HFF-Myc (cell line): ENCODE measurements around the gene MMP7.

Experiments
- DNase-seq: peaks from one replicate; pipeline ENCODE4 v3.0.0-alpha.2; 2011; ENCODE audit warnings: low read depth; ENCODE audit errors: extremely low read depth
- H3K4me3 ChIP-seq: replicated peaks from 2 replicates; pipeline ENCODE4 v1.5.1; 2011; ENCODE audit warnings: low read depth, mild to moderate bottlenecking, control low read depth, low read length
- TF ChIP-seq, protein P1 (sequence below): IDR thresholded peaks from 2 replicates; pipeline ENCODE4 v1.5.1; 2012; ENCODE audit warnings: mild to moderate bottlenecking, low read depth, low read length, control low read depth; ENCODE audit errors: missing control alignments

MMP7 gene

DNA sequence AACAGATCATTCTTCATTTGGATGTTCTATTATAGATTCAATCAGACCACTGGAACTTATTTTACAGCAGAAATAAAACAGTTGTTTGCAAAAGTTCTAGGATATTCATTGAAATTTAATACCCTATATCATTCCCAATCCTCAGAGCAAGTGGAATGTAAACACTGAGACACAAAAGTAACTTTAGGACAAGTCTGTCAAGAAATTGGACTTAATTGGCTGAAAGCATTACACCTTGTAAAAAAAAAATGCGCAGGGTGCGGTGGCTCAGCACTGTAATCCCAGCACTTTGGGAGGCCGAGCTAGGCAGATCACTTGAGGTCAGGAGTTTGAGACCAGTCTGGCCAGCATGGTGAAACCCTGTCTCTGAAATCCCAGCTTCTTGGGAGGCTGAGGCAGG, 48.1 kb downstream of the MMP7 start:
- H3K4me3 ChIP-seq: no peak overlapping the region
- DNase-seq: no peak
- TF ChIP-seq, protein P1, sequence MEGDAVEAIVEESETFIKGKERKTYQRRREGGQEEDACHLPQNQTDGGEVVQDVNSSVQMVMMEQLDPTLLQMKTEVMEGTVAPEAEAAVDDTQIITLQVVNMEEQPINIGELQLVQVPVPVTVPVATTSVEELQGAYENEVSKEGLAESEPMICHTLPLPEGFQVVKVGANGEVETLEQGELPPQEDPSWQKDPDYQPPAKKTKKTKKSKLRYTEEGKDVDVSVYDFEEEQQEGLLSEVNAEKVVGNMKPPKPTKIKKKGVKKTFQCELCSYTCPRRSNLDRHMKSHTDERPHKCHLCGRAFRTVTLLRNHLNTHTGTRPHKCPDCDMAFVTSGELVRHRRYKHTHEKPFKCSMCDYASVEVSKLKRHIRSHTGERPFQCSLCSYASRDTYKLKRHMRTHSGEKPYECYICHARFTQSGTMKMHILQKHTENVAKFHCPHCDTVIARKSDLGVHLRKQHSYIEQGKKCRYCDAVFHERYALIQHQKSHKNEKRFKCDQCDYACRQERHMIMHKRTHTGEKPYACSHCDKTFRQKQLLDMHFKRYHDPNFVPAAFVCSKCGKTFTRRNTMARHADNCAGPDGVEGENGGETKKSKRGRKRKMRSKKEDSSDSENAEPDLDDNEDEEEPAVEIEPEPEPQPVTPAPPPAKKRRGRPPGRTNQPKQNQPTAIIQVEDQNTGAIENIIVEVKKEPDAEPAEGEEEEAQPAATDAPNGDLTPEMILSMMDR: no peak

DNA sequence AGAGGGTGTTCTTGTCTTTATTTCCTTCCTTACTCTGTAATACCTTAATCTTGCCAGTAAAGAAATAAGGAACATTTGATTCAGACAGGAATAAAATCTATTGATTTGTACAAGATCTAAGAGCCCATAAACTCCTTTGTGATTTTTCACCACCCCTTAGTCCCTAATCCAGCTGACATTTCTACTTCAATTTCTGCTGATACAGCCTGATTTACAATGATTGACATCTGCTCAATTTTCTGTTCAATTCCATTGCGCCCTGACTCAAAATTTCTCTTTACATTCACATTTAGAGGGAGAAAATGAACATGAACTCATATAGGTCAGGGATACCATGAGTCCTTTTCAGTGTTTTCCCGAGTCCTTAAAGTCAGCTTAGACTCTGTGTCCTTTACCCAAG, 50.8 kb downstream of the MMP7 start:
- H3K4me3 ChIP-seq: no peak overlapping the region
- no peak for DNase-seq
- TF ChIP-seq, protein P1: no peak

DNA sequence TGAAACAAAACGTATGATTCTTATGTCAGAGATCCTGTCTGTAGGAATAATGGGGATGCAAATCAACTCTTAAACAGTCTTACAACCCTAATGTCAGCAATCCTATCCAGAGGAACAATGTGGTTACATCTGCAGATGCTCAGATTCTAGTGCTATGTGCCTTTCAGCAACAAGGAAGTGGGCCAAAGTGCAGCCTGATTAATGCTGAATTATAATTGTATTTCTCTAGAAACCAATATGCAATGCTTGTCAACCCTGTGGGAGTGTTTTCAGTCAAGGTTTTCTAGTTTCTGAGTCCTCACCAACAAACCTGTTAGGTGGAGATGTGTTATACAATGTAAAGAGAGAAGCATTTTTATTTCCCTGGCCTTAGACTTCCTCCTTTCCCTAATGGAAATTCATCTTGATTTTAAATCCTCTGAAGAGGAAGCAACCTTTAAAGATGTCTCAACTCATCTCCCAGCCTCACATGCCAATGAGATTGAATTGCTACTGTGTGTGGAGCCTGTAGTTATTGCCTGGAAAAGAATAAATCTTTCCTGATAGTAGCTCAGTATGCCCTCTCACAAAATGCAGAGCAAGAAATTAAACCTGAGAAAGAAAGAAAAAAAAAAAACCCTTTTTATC, 51.8 kb downstream of the MMP7 start:
- H3K4me3 ChIP-seq: no peak overlapping the region
- TF ChIP-seq, protein P1: no peak
- no peak for DNase-seq

DNA sequence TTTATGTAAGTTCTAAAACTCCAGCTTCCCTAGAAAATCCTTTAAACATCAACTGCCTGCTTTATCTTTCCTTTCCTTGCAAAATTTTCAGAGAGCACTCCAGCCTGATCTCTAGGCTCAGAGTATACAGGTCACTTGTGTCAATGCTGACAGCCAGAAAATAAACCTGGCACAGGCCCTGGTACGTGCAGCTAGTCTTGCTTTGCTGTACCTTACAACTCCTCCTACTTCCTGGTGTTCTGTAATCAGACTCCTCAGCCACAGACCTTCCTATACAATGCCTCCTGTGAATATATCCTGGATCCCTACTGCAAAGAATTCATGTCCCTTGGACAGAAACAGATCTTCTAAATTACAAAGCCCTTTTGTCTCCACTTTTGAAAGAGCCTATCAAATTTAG, 53.7 kb downstream of the MMP7 start:
- DNase-seq: no peak
- TF ChIP-seq, protein P1: no peak
- no peak overlapping the region for H3K4me3 ChIP-seq

DNA sequence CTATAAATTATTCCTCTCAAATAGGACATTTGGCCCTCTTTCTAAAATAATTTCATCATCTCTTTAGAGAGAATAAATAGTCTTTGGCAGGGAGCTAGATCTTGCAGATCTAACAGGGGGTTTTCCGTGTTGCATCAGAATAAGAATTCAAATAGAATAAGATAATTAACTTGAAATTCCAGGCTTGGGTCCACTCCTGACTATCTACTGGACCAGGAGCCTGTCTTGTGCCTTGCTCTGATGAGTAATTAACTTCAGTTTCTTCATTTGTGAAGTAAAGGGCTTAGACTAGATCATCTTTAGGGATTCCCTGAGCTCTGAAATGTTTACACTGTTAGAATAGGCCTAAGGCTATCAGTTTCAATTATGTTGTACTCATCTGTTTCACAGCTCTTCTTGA, 54.5 kb downstream of the MMP7 start:
- TF ChIP-seq, protein P1: no peak
- no peak for DNase-seq
- no peak overlapping the region for H3K4me3 ChIP-seq

DNA sequence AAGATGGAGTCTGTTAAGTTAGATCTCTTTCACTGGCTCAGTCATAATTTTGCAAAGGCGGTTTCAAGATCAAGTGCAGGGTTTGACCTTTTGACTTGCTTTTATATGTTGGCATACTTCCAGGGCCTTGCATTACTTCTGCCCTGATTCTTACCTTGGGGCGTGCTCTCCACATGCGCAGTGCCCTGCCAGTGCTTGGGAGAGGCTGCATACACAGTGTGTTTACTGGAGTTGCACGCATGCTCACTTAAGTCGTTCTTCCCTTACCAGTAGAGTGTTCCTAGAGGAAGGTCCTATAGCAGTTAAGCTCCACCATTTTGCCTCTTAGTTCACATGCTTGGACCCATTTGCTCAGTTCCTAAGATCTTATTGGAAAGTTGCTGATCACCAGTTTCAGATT, 57.0 kb downstream of the MMP7 start:
- H3K4me3 ChIP-seq: no peak overlapping the region
- TF ChIP-seq, protein P1: no peak
- DNase-seq: no peak

DNA sequence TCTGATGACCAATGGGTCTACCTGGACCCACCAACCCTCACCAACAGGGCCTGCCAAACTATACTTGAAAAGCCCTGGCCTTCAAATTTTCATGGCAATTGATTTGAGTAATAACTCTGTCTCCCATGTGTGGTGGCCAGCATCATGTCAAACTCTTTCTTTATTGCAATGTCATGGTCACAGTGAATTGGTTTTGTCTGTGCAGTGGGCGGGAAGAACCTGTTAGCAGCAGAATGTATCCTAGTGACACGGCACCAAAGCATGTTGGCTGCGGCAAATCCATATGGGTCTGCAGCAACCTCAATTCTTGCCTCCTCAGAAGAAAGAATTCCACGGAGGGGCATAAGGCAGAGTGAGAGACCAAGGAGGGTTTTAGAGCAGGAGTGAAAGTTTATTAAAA, 58.4 kb downstream of the MMP7 start:
- TF ChIP-seq, protein P1: no peak
- no peak for DNase-seq
- H3K4me3 ChIP-seq: no peak overlapping the region
